Memory B cell (primary cell): ENCODE results near the gene PTPRE.

Experiments used
- ATAC-seq: fragments of 150-1000 bp; cut with Tn5 transposase; 2 replicates; pipeline ENCODE4 v1.10.0; 2021; ENCODE audit warnings: low read depth, mild to moderate bottlenecking, moderate library complexity
- DNase-seq, 2 donors: peaks; one replicate each; pipeline ENCODE4 v3.0.0; 2022; ENCODE audit warnings: low spot score in 2 of 2
- H3K27ac Mint-ChIP-seq: one replicate; pipeline ENCODE4 v1.8.0; 2022; ENCODE audit warnings: mild to moderate bottlenecking, moderate library complexity, mixed read lengths
- H3K27me3 Mint-ChIP-seq: one replicate; pipeline ENCODE4 v1.8.0; 2022; ENCODE audit warnings: mixed read lengths
- H3K36me3 Mint-ChIP-seq: one replicate; pipeline ENCODE4 v1.8.0; 2022; ENCODE audit warnings: mild to moderate bottlenecking, mixed read lengths
- H3K4me1 Mint-ChIP-seq: one replicate; pipeline ENCODE4 v1.8.0; 2022; ENCODE audit warnings: mixed read lengths
- H3K4me3 Mint-ChIP-seq: one replicate; pipeline ENCODE4 v1.8.0; 2022; ENCODE audit warnings: mild to moderate bottlenecking, moderate library complexity, mixed read lengths
- H3K9me3 Mint-ChIP-seq: one replicate; pipeline ENCODE4 v1.8.0; 2022; ENCODE audit warnings: mixed read lengths

Gene PTPRE

DNA sequence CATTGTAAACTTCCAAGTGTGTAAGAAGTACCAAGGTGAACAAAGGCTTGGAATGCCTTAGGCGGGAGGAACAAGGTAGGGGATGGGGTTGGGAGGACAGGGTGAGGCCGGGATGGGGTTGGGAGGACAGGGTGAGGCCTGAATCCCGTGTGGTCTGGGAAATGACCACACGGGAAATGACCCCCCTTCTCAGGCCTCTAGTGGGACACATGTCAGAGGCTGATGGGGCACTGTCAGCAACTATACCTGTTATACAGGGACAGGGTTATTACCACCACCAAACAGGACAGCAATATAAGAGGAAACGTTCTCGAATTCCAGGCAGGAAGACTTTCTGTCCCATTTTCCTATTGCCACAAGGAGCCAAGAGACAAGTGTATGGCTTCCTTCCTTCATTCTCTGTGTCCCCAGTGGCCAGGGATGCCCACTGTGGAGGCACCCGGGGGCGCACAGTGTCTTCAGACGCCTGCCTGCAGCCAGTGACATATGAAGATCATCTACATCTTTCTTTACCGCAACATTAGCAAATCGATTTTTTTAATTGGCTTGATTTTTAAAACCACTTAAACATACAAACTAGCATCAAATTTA lies 218.0 kb downstream of the PTPRE start:
- Mint-ChIP-seq H3K27me3 (peaks cover 9% of the 10 kb centered on the region), H3K4me3 (peak overlapping the region; percentile 87), H3K9me3 (no peaks in the 10 kb centered on the region), H3K36me3 (no peaks in the 10 kb centered on the region), H3K27ac (peak overlapping the region; percentile 67), H3K4me1 (peaks cover 10% of the 10 kb centered on the region)
- DNase-seq (no peak), ATAC-seq (no peak)

DNA sequence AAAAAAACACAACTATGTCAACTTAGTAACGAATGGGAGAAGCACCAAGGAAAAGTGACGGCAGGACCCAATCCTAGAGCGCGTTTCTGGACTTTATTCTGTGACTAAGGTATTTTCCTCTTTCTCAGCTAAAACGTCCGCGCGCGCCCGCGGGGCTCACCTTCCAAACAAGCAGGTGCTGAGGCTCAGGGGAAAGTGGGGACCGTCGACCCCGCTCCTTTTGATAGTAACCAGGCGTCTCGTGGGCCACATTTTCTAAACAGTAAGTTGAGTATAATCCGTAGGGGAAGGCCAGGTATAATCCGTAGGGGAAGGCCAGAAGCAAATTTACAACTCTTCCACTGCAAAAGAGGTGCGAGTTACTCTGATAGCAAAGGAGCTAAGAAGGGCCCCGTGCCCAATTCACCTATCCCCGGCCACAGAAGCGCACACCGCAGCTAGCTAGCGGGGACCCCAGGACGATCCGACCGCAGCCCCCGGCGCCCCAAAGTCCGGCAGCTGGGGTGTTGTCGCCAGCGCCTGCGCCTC lies 218.6 kb downstream of the PTPRE start:
- peaks cover 10% of the 10 kb centered on the region for H3K4me1 Mint-ChIP-seq
- peak in 1 of 2 donors; percentile 21 for DNase-seq

DNA sequence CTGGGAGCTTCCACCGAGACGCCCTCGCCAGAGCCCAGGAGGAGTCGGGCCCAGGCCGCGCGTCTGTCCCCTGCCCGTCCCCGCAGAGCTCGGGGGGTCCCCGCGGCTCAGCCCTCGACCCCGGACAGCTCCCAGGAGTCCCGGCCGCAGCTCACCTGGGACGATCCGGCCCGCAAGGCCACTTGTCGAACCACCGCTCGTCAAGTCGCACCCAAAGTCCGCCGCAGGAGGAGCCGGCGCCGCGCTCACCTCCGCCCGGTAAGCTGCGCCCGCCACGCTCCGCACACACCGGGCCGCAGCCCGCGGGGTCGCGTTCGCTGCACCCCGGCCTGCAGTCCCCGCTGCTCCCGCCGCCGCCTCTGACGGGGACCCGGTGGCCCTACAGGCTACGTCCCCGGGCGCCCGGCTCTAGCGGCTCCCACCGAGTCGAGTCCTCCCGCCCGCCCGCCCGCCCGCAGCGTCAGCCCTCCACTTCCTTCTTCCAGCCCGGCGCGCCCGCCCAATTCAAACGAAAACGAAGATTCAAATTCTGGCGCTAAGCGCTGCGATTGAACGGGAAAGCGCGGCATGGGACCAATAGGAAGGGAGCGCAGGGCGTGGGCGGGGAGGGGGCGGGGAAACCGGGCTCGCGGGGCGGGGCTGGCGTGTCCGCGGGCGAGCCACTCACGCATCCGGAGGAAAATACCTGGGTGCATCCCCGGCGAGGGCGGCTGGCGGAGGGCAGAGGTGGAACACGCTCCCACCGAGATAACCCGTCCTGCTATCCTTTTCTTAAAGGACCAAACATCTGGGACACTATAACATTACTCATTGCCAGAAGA lies 219.3 kb downstream of the PTPRE start, which contains the start of gene MKI67:
TSS of gene MKI67 (minus strand) at position 480 of the 821 bp plus-strand sequence. CDS start 756 bp downstream, outside the sequence.
- Mint-ChIP-seq H3K36me3 (no peaks in the 10 kb centered on the region), H3K27ac (peak within 1 kb of the TSS; percentile 85)
- ATAC-seq, result peak; percentile 90

More for the DNA sequence above, 218.6 kb downstream of the PTPRE start:
- peak overlapping the region; percentile 87 for H3K4me3 Mint-ChIP-seq
- peaks cover 9% of the 10 kb centered on the region for H3K27me3 Mint-ChIP-seq
- peak overlapping the region; percentile 67 for H3K27ac Mint-ChIP-seq
- no peak for ATAC-seq
- H3K36me3 Mint-ChIP-seq, result no peaks in the 10 kb centered on the region
- H3K9me3 Mint-ChIP-seq, result no peaks in the 10 kb centered on the region

DNA sequence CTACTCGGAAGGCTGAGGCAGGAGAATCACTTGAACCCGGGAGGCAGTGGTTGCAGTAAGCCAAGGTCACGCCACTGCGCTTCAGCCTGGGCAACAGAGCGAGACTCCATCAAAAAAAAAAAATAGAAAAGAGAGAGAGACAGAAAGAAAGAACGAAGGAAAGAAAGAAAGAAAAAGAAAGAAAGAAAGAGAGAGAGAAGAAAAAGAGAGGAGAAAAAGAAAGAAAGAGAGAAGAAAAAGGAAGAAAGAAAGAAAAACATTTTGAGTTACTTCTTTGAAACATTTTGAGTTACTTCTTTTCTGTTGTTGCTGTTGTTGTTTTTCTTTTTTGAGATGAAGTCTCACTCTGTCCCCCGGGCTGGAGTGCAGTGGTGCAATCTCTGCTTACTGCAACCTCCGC lies 221.7 kb downstream of the PTPRE start:
- no peak overlapping the region for H3K4me3 Mint-ChIP-seq
- no peak for ATAC-seq
- DNase-seq, result no peak

More for the DNA sequence above, 219.3 kb downstream of the PTPRE start, which contains the start of gene MKI67:
- DNase-seq, result peak; percentile 70 to 85
- Mint-ChIP-seq H3K4me1 (peaks cover 10% of the 10 kb centered on the region), H3K27me3 (peaks cover 7% of the 10 kb centered on the region), H3K9me3 (no peaks in the 10 kb centered on the region), H3K4me3 (peak within 1 kb of the TSS; percentile 89)

DNA sequence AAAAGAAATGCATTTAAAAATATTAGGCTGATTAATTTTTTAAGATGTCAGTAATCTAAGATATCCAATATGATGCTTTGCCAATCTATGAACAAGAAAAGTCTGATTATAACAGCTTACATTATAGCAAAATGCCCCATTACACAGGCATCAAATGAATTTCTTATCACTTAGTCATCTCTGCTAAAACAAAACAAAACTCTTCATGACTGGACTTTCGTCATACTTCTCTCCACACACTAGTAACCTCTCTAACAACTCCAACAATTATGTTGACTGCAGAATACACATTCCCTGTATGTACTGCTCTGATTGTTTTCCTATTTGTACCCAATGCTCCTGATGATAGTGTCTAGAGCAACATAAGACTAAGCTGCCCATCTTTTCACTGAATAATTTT lies 223.1 kb downstream of the PTPRE start:
- ATAC-seq (no peak), DNase-seq (no peak)
- Mint-ChIP-seq H3K36me3 (no peaks in the 10 kb centered on the region), H3K27me3 (peaks cover 2% of the 10 kb centered on the region), H3K4me1 (peaks cover 8% of the 10 kb centered on the region), H3K4me3 (no peak overlapping the region), H3K9me3 (no peaks in the 10 kb centered on the region), H3K27ac (no peak overlapping the region)

More for the DNA sequence above, 221.7 kb downstream of the PTPRE start:
- no peaks in the 10 kb centered on the region for H3K36me3 Mint-ChIP-seq
- H3K4me1 Mint-ChIP-seq, result peaks cover 10% of the 10 kb centered on the region
- no peak overlapping the region for H3K27ac Mint-ChIP-seq
- peaks cover 7% of the 10 kb centered on the region for H3K27me3 Mint-ChIP-seq
- no peaks in the 10 kb centered on the region for H3K9me3 Mint-ChIP-seq
